ENCODE results near the gene CUEDC1.

Gene CUEDC1

DNA sequence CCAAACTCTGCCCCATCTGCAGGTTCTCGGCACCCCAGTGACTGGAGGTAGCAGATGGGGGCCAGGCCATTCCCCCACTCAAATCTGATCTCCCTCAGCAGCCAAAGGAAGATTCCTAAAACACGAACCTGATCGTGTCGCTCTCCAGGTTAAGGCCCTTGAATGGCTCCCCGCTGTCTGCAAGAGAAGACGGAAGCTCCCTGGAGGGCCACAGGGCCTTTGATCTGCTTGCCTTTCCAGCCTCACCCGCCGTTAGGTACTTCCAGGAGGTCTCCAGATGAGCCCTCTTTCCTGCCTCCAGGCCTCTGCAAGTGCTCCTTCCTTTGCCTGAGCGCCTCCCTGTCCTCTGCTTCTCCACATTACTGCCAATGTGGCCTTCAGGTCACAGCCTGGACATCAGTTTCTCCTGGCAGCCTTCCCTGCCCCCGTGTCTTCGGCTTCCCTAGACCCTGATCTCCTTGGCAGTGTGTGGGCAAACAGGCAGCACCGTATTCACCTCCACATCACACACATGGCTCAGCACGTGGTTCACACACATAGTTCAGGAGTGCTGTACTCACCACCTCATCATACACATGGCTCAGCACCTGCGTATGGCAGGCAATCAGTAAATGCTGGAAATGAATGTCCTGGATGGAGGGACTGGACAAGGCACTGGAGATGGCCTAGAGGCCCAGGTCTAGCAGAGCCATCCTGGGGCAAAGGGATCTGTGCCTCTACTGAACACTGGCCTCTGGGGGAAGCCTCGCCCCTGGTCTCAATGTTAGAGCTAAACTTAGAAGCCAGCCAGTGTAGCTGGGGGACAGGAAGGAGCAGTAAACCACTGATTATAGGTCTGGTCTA is 79.0 kb downstream of the CUEDC1 start:
- Histone ChIP-seq H3K36me3 (replicated peaks; ENCODE audit: insufficient read depth, low read length) (no peaks in the 10 kb centered on the region), H3K9ac (ENCODE audit: low read length) (no peak overlapping the region; the same call in 1 of the 2 replicates), H3K79me2 (ENCODE audit: low read length) (no peaks in the 10 kb centered on the region), H3K9me2 (replicated peaks; ENCODE audit: insufficient read depth, low read length) (no peaks in the 10 kb centered on the region), H4K20me1 (ENCODE audit: insufficient read depth, low read length) (no peaks in the 10 kb centered on the region), H3F3A (ENCODE audit: insufficient read depth, low read length) (peaks cover 5% of the 10 kb centered on the region; the same call in 1 of the 2 replicates), H3K27me3 (replicated peaks; ENCODE audit: insufficient read depth, low read length) (no peaks in the 10 kb centered on the region), H3K4me3 (ENCODE audit: low read length) (no peak overlapping the region), H3K4me2 (ENCODE audit: low read depth, low read length) (0 out of 2 replicates have a peak overlapping the region, but pooled peaks have one; percentile 3), H2AFZ (ENCODE audit: low read length) (0 out of 2 replicates have a peak overlapping the region, but pooled peaks have one; percentile 8), H3K9me3 (replicated peaks; ENCODE audit: insufficient read depth, low read length) (no peaks in the 10 kb centered on the region), H3K4me1 (ENCODE audit: low read length) (peaks cover 30% of the 10 kb centered on the region), H3K27ac (ENCODE audit: low read length) (no peak overlapping the region)
- no peak for TF ChIP-seq EZH2 (optimal IDR thresholded peaks at IDR 0.05; ENCODE audit: low read depth, low read length)
- TF ChIP-seq, protein P1, sequence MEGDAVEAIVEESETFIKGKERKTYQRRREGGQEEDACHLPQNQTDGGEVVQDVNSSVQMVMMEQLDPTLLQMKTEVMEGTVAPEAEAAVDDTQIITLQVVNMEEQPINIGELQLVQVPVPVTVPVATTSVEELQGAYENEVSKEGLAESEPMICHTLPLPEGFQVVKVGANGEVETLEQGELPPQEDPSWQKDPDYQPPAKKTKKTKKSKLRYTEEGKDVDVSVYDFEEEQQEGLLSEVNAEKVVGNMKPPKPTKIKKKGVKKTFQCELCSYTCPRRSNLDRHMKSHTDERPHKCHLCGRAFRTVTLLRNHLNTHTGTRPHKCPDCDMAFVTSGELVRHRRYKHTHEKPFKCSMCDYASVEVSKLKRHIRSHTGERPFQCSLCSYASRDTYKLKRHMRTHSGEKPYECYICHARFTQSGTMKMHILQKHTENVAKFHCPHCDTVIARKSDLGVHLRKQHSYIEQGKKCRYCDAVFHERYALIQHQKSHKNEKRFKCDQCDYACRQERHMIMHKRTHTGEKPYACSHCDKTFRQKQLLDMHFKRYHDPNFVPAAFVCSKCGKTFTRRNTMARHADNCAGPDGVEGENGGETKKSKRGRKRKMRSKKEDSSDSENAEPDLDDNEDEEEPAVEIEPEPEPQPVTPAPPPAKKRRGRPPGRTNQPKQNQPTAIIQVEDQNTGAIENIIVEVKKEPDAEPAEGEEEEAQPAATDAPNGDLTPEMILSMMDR (IDR thresholded peaks at IDR 0.05; ENCODE audit: low read length): no peak
- TF ChIP-seq EZH2phosphoT487 (IDR thresholded peaks at IDR 0.05; ENCODE audit: low read length): no peak
- peak; percentile 33 for DNase-seq

GRCh38 chr17:57875290-57876022 is 79.8 kb downstream of the CUEDC1 start:
- no peaks in the 10 kb centered on the region for H3K79me2 ChIP-seq (ENCODE audit: low read length)
- no peaks in the 10 kb centered on the region for H3K27me3 ChIP-seq (replicated peaks; ENCODE audit: insufficient read depth, low read length)
- TF ChIP-seq, protein P1 (IDR thresholded peaks at IDR 0.05; ENCODE audit: low read length): peak; percentile 45
- TF ChIP-seq EZH2phosphoT487 (IDR thresholded peaks at IDR 0.05; ENCODE audit: low read length): no peak
- no peak for TF ChIP-seq EZH2 (optimal IDR thresholded peaks at IDR 0.05; ENCODE audit: low read depth, low read length)
- no peaks in the 10 kb centered on the region for H3K9me2 ChIP-seq (replicated peaks; ENCODE audit: insufficient read depth, low read length)
- H3K4me2 ChIP-seq (ENCODE audit: low read depth, low read length): peak overlapping the region; percentile 38
- peak overlapping the region; percentile 5; the same call in 1 of the 2 replicates for H3K27ac ChIP-seq (ENCODE audit: low read length)
- no peak overlapping the region for H3K4me3 ChIP-seq (ENCODE audit: low read length)
- no peaks in the 10 kb centered on the region for H3K36me3 ChIP-seq (replicated peaks; ENCODE audit: insufficient read depth, low read length)
- DNase-seq: peak; percentile 88
- peak overlapping the region; percentile 12; the same call in 1 of the 2 replicates for H3K9ac ChIP-seq (ENCODE audit: low read length)
- peaks cover 5% of the 10 kb centered on the region; the same call in 1 of the 2 replicates for H3F3A ChIP-seq (ENCODE audit: insufficient read depth, low read length)
- H3K4me1 ChIP-seq (ENCODE audit: low read length): peaks cover 30% of the 10 kb centered on the region
- H4K20me1 ChIP-seq (ENCODE audit: insufficient read depth, low read length): no peaks in the 10 kb centered on the region
- peak overlapping the region; percentile 23; the same call in 1 of the 2 replicates for H2AFZ ChIP-seq (ENCODE audit: low read length)
- no peaks in the 10 kb centered on the region for H3K9me3 ChIP-seq (replicated peaks; ENCODE audit: insufficient read depth, low read length)

DNA sequence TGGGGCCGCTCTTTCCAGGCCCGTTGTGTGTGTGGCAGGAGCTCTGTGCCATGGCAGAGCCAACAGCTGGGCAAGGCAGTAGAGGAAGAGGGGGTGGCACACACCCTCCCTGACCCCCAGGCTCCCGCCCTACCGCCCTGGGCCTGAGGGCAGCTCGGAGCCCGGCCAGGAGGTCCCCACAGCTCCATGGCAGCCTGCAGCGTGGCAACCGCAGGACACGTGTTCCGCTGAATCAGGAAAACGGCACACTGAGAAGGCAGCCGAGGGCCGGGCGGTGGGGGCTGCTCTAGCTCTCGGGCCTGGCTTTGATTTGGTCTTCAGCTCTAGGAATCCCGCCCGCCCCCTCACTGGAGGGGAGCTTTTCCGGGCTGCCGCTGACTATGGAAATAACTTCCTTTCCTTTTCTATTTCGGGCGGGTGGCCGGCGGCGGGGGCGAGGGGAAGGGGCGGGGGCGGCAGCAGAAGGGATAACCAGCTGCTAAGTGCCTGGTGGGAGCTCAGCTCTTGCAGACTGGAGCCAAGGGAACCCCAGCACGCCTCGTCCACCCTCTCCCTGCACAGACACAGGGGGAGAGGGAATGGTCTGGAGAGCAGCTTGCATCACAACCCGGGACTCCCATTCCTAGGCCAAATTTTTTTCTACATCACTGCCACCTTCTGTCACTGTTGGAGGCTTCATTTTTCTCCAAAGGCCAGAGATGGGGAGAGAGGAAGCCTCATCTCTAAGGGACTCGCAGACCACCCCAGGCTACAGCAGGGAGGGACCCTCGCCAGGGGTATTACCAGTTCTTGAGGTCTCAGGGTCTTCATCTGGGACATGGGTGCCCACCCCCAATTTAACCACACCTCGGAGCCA is 80.5 kb downstream of the CUEDC1 start:
- no peak overlapping the region for H3K4me3 ChIP-seq (ENCODE audit: low read length)

More for the DNA sequence above, 80.5 kb downstream of the CUEDC1 start:
- H3K27ac ChIP-seq (ENCODE audit: low read length): peak overlapping the region; percentile 5; the same call in 1 of the 2 replicates
- no peak for DNase-seq
- no peaks in the 10 kb centered on the region for H3K9me2 ChIP-seq (replicated peaks; ENCODE audit: insufficient read depth, low read length)
- peak overlapping the region; percentile 38 for H3K4me2 ChIP-seq (ENCODE audit: low read depth, low read length)
- peaks cover 30% of the 10 kb centered on the region for H3K4me1 ChIP-seq (ENCODE audit: low read length)
- H3K9ac ChIP-seq (ENCODE audit: low read length): peak overlapping the region; percentile 12; the same call in 1 of the 2 replicates
- H3K27me3 ChIP-seq (replicated peaks; ENCODE audit: insufficient read depth, low read length): no peaks in the 10 kb centered on the region
- no peak for TF ChIP-seq EZH2 (optimal IDR thresholded peaks at IDR 0.05; ENCODE audit: low read depth, low read length)
- TF ChIP-seq, protein P1 (IDR thresholded peaks at IDR 0.05; ENCODE audit: low read length): no peak
- TF ChIP-seq EZH2phosphoT487 (IDR thresholded peaks at IDR 0.05; ENCODE audit: low read length): no peak
- no peaks in the 10 kb centered on the region for H4K20me1 ChIP-seq (ENCODE audit: insufficient read depth, low read length)
- H3K9me3 ChIP-seq (replicated peaks; ENCODE audit: insufficient read depth, low read length): no peaks in the 10 kb centered on the region
- no peaks in the 10 kb centered on the region for H3K36me3 ChIP-seq (replicated peaks; ENCODE audit: insufficient read depth, low read length)
- peaks cover 5% of the 10 kb centered on the region; the same call in 1 of the 2 replicates for H3F3A ChIP-seq (ENCODE audit: insufficient read depth, low read length)
- no peaks in the 10 kb centered on the region for H3K79me2 ChIP-seq (ENCODE audit: low read length)
- H2AFZ ChIP-seq (ENCODE audit: low read length): peak overlapping the region; percentile 23; the same call in 1 of the 2 replicates

Data from MM.1S (cell line).